Stimulated activated CD8-positive, alpha-beta memory T cell treated with anti-CD3 and anti-CD28 coated beads, Interleukin-4, amount 100 ng/mL, for 4 hours (primary cell): ENCODE measurements around the gene FKBP5.
"Not testable (repeated sequence)": the region's sequence is repeated elsewhere in the genome, so short reads cannot be mapped to it uniquely, and the experiment has no call there.

Experiments
- DNase-seq, 2 donors: peaks; one replicate each; pipeline ENCODE4 v3.0.0-alpha.2; 2020; ENCODE audit warnings: low read depth in 2 of 2, low spot score in 1 of 2

The FKBP5 gene

DNA sequence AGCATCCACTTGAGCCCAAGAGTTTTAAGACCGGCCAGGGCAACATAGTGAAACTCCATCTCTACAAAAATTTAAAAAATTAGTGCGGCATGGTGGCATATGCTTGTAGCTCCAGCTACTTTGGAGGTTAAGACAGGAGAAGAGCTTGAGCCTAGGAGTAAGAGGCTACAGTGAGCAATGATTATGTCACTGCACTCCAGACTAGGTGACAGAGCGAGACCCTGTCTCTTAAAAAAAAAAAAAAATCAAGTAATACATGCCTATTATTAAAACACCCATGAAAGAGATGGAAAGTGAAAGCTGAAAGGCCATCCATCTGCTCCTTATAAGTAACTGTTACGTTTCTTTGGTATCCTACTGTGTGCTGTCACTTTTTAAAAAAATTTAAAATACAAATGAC lies 66.4 kb downstream of the FKBP5 start:
- no peak for DNase-seq

DNA sequence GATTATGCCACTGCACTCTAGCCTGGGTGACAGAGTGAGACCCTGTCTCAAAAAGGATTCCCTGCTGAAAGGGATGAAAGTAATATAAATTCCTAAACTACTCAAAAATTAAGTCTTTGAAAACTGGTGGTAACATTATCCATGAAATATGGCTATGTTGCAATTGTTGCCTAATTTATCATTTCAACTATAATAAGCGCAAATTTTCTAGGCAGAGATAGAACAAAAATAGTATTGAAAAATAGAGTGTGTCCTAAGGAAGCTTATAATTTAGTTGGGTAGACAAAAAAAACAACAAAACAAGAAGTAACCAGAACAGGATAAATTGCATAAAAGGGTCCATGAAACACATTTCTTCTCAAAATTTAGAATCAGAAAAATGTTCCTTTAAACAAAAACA lies 68.0 kb downstream of the FKBP5 start:
- DNase-seq, result no peak

DNA sequence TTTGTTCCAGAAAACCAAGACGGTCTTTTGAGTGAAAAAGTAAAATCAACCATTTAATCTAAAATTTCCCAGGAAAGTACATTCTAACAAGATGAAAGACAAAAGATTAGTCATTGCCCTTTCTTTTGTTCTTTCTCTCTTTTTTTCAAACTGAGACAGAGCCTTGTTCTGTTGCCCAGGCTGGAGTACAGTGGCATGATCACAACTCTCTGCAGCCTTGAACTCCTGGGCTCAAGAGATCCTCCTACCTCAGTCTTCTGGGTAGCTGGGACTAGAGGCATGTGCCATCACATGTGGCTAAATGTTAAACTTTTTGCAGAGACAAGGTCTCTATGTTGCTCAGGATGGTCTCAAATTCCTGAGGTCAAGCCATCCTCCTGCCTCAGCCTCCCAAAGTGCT lies 75.0 kb downstream of the FKBP5 start:
- no peak for DNase-seq

DNA sequence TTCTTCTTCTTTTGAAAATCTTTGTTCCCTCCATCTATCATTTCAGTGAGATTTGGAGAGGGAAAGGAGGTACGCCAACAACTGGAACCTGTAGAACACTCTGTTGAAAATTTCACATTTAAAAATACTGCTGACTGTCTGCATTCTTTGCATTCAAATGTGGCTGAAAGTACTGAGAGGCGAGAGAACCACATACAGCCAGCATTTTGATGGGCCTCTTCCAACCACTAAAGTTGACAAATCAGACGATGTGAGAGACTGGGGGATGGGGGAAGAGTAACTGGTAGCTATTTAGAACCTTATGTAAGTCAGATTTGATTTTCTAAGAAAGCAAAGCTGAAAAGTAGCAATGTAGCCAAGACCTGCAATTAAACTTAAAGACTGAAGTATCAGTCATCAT lies 77.5 kb downstream of the FKBP5 start:
- DNase-seq, result no peak

DNA sequence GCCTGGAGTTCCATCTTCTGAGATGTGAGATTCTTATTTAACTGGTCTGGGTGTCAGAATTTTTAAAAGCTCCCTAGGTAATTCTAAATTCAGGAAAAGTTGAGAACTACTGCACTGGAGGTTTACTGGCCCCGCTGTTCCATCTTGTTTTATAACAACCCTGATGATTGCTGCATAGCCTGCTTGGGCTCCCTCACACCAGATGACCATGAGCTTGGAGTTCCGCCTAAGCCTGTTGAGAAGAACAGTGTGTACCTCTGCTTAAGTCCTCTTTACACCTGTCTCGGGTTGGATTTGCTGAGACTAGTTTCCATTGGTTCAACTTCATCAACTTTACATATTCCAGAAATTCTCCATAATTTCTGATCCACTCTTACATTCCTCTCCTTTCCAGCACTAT lies 77.9 kb downstream of the FKBP5 start:
- no peak for DNase-seq

DNA sequence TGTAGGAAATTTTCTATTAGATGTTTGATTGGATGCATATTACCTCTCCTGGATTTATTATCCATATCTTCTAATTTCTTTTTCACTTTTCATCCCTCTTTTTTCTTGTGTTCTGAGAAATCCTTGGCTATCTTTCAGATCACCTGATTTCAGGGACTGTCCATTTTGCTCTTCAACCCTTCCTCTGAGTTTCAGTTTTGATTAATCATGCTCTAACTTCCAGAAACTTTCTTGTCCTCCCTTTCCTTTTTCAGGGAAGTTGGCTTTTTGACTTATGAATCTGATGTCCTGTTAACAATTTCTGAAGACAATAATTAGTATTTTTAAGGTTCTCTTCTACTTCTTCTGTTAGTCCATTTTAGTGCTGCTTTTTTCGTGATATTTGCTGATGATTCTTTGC lies 79.1 kb downstream of the FKBP5 start:
- DNase-seq, result no peak

DNA sequence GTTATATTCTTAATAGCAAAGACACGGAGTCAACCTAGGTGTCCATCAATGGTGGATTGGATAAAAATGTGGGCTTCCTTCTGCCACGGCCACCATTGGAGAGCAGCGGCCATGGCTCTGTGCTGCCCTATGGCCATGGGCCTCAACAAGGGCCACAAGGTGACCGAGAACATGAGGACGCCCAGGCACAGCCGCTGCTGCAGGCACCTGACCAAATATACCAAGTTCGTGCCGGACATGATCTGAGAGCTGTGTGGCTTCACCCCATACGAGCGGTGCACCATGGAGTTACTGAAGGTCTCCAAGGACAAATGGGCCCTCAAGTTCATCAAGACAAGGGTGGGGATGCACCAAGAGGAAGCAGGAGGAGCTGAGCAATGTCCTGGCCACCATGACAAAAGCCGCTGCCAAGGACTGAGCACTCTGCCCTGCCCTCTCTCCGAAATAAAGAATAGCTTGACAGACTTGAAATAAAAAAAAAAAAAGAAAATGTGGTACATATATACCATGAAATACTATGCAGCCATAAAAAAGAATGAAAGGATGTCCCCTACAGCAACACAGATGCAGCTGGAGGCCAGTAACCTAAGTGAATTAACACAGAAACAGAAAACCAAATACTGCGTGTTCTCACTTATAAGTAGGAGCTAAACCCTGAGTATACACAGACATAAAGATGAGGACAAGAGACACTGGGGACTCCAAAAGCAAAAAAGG lies 81.0 kb downstream of the FKBP5 start:
- no peak for DNase-seq

DNA sequence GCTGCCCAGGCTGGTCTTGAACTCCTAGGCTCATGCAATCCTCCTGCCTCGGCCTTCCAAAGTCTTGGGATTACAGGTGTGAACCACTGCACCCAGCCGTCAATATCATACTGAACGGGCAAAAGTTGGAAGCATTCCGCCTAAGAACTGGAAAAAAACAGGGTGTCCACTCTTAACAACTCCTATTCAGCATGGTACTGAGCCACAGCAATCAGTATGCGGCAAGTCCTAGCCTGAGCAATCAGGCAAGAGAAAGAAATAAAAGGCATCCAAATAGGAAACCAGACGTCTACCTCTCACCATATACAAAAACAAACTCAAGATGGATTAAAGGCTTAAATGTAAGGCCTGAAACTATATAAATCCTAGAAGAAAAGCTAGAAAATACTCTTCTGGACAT lies 83.1 kb downstream of the FKBP5 start:
- DNase-seq, result no peak

DNA sequence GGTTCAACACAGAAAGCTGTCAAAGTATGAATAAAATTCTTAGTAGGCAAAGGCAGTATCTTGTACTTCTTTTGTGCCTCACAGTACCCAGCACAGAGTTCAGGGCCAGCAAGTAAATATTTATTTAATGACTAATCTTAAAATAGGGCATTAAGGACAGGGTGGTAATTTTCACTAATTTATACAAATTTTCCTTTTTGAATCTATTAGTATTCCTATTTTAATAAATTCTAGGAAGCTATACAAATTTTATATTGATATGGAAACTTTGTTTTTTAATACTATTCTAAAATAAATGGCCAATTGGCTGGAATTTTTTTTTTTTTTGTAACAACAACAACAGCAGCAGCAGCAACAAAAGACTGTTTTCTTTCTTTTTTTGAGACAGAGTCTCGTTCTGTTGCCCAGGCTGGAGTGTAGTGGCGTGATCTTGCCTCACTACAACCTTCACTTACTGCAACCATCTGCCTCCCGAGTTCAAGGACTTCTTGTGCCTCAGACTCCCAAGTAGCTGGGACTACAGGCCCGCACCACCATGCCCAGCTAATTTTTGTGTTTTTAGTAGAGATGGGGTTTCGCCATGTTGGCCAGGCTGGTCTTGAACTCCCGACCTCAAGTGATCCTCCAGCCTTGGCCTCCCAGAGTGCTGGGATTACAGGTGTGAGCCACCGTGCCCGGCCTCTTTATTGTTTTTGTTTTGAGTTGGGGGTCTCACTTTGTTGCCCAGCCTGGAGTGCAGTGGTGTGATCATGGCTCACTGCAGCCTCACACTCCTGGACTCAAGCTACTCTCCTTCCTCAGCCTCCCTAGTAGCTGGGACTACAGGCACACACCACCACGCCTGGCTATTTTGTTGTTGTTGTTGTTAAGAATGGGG lies 85.2 kb downstream of the FKBP5 start:
- DNase-seq, result no peak

DNA sequence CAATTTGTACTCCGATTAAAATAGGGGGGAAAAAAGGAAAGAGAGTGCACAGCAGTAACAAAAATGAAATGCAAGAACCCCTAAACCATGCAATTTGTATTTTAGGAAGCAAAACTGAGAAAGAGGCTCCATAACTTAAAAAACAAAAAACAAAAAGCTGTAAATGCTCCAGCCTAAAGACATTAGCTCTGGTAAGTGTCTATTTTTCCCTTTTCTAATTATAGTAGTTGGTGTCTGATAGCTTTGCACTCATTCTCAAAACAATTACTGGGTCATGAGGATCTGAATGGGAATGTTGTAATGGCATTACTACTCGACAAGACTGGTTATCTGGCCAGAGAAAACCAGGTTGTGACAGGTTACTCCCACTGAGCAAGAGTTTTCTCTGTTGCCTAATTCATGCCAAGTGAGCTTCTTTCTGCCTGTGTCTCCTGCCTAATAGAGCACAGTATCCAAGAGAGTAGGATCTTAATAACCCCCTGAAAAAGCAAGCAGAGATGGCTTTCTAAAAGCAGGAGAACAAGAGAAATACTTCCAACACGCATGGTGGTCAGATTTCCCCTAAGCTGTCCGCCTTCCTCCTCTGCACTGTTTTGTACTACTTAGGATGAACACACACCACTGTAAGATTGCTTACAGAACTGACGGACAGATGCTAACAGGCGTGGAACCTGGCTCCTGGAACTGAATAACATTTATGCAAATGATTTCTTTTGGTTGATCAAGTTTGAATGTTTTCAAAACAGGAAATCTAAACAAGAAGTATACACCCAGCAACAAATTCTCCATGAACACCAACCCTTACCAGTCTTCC lies 86.4 kb downstream of the FKBP5 start:
- no peak for DNase-seq

DNA sequence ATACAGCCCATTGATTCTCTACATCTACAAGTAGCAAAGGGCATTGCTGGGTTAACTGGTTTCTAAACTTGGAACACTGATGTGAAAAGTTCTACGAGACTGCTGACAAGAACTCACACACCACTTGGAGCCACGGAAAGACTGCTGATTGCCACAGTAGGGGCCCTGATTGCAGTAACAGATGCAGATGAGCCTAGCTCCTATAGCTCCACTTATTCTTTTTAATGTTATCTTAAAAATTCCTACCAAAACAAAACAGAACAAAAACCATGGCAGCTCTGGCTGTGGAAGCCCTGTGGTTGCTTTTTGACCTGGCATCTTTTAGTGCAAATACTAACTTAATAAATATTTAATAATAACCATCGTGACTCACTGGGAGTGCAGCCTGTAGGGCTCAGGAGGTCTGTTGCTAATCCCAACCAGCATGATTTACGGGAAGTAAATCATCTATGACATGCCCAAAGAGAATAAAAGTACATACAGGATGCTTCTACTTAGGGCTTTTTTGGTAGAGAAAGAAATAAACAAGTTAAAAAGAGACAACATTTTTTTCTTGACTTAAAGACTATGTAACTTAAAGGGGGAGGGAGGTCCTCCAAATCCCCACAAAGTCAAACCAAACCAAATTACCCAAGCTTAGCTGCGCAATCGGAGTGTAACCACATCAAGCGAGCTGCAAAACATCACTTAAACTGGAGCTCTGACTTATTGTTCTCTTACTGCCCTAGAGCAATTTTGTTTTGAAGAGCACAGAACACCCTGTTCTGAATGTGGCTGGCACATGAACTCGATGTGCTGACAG lies 87.2 kb downstream of the FKBP5 start:
- DNase-seq, result peak; percentile 14 to 35

DNA sequence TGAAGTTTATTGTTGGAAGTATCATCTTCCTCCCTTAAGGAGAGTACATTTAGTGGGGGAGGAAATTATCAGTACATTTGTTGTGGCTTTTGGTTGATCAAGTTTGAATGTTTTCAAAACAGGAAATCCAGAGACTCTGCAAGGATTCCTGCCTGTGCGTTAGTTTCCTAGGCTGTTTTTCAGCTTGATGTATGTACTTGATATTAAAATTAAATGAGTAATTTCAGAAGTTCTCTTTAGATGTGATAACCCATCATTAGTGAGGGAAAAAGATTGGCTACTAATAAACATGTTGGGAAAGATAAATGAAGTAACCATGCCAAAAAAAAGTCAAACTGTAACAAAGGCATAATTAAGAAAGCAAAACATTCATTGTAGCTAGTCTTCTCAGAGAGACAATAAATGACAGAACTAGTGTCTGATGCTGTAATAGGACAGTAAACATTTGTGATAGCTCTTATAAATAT lies 88.0 kb downstream of the FKBP5 start:
- DNase-seq, result no peak

DNA sequence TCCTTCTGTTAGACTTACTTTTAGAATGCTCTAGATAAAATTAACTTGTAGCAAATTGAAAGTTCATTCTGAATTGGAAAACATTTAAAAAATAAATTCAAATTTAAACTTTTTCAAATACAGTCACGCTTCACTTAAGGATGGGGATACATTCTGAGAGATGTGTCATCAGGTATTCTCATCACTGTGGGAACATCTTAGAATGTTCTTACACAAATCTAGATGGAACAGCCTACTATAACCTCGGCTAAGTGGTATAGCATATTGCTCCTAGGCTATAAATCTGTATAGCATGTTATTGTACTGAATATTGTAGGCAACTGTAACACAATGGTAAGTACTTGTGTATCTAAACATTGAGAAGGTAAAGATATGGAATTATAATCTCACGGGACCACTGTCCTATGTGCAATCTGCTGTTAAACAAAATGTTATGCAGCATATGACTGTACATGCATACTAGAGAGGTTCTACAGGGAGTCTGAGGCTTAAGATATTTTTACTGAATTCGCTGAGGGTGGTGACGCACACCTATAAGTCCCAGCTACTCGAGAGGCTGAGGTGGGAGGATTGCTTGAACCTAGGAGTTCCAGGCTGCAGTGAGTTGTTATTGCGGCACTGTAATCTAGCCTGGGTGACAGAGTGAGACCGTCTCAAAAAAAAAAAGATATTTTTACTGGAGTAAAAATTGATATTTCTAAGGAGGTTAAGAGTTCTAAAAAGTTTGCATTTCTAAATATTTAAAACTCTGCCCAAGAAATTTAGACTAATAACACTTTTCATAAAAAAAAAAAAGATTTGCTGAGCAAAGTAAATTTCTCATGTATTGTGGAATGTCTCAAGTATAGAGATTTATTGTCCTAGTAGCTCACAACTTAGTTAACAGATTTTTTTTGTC lies 88.7 kb downstream of the FKBP5 start:
- no peak for DNase-seq

DNA sequence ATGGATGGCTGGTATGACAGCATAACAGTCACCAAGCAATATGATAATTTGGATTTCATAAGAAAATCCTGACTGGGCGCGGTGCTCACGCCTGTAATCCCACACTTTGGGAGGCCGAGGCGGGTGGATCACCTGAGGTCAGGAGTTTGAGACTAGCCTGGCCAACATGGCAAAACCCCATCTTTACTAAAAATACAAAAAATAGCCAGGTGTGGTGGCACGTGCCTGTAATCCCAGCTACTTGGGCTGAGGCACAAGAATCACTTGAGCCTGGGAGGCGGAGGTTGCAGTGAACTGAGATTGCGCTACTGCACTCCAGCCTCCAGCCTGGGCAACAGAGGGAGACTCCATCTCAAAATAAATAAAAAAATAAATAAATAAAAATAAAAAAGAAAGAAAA lies 90.1 kb downstream of the FKBP5 start:
- DNase-seq, result not testable (repeated sequence)

DNA sequence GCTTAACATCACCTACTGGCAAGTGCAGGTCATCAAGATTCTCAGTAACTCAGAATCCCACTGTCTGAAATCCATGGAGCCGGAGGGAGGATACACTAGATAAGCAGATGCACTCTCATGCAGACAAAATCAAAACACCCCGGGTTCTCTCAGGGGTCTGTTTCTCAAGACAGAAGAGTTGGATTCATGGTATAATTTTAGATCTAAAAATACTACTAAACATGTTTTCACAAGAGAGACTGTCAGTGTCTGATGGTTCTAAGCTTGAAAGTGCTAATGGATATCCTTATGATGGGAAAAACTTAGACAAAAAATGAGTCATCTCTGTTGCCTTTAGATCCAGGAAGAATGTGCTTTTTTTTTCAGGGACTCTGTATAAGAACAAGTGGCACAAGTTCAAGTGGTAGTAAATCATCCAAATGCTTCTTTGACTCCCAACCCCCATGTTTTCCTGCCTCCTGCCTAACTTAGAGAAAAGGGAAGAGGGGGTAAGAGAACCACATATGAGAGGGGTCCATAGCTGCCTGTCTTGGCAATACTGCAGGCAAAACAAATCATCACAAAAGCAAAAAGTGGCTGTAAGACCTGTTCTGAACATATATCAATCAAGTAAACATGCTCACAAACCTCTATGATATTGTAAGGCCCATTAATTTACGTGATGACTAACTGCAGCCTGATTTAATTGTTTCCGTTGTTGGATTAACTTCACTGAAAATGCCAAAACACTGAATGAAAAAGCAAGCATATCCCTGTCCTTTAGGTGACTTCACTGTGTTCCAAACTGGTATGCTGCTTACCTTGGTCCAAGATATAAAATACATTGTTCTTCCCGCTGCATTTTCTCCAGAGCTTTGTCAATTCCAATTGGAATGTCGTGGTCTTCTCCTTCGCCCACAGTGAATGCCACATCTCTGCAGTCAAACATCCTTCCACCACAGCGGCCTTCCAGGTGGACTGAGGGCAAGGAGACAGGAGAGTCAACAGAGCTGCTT lies 92.0 kb downstream of the FKBP5 start:
- no peak for DNase-seq

DNA sequence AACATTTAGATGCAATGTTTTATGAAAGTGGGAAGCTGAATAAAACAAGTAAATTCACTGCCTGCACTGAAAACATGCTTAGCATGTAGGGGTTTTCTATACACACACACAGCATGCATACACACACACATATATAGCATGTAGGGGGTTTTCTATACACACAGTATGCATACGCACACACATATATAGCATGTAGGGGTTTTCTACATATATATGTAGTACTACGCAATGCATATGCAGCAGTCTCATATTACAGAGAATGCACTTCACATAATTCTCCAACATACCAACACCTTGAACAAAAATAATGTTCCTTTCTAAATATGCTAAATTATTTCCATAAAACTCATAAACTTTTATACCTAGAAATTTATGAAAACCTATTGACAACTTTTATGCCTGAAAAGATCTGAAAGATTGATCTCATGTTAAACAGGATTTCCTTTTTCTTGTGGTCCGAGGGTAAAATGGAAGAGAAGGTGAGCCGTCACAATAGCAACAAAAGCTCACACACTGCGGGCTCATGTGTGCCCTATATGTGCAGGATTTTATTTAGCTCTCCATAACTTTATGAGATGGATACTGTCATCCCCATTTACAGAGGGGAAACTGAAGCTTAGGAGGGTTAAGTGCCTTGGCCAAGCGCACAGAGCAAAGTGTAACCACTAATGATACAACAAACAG lies 94.1 kb downstream of the FKBP5 start:
- DNase-seq, result no peak

DNA sequence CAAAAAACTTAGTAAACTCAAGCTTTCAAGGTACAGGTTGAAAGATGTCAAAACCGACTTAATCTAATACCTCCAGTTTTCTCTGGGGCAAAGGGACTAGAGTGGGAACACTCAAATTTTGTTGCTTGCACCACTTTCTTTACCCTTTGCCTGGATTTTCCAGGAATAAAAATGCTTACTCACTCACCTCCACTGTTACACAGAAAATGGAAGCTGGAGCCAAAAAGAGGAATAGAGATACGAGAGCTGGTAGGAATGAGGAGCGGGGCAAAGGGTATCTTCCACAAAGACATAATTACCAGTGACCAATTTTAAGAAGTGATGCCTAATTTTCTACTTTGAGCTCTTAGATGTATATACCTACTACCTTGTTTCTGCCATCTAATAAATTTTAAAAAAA lies 96.5 kb downstream of the FKBP5 start:
- no peak for DNase-seq

DNA sequence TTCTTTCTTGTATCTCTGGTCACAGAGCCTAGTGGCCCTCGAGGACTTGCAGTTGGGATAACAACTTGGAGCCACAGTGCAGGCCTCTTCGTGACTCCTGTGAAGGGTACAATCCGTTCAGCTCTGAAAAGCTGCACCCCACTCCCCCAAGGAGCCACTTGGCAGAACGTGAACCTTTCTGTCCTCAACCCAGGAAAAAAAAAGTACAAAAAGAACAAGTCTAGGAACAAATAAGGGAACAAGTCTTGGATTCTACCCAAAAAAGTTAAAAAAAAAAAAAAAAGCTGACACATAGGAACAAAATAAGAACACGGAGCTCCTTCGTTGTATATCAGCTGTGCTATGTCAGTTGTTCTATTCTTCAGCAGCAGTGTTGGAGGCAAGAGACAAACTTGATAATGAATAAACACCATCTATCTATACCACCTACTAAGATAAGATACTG lies 98.1 kb downstream of the FKBP5 start:
- DNase-seq, result no peak
